CD14-positive monocyte (primary cell): ENCODE data around the gene LZTR1. TPM values are rescaled to one million over a fixed set of nuclear protein-coding genes. Genes with fewer than 3 reads are reported as not detected.

Experiments
- DNase-seq, 3 donors: peaks; one replicate each; pipeline ENCODE4 v3.0.0-alpha.2; 2011 to 2022
- H2AFZ ChIP-seq: 2 replicates; pipeline ENCODE4 v1.6.0; 2012; ENCODE audit warnings: mild to moderate bottlenecking, low read depth, low read length, inconsistent platforms; ENCODE audit not compliant: insufficient read depth, poor library complexity, severe bottlenecking
- H3K27ac ChIP-seq, 2 donors: 1 replicate in 1 of 2; 2 replicates in 1 of 2; pipeline ENCODE4 v1.5.1; 2012 to 2013; ENCODE audit warnings: low read length in 2 of 2, control low read depth in 1 of 2, inconsistent platforms in 1 of 2, low read depth in 1 of 2, mild to moderate bottlenecking in 1 of 2
- H3K27me3 ChIP-seq, 2 donors: one replicate each; pipeline versions ENCODE4 v1.6.0 to v1.6.1; 2011 to 2013; ENCODE audit warnings: low read length in 2 of 2; ENCODE audit not compliant: control insufficient read depth in 2 of 2, insufficient read depth in 2 of 2
- H3K36me3 ChIP-seq, 2 donors: replicated peaks in 1 of 2; 1 replicate in 1 of 2; 2 replicates in 1 of 2; pipeline versions ENCODE4 v1.5.1 to v1.6.1; 2012 to 2013; ENCODE audit warnings: low read length in 2 of 2, control low read depth in 1 of 2, inconsistent platforms in 1 of 2, mild to moderate bottlenecking in 1 of 2; ENCODE audit not compliant: insufficient read depth in 2 of 2, control insufficient read depth in 1 of 2
- H3K4me1 ChIP-seq, 2 donors: 1 replicate in 1 of 2; 2 replicates in 1 of 2; pipeline versions ENCODE4 v1.5.1 to v1.6.1; 2012 to 2013; ENCODE audit warnings: low read length in 2 of 2, control low read depth in 1 of 2, inconsistent platforms in 1 of 2, mild to moderate bottlenecking in 1 of 2, moderate library complexity in 1 of 2; ENCODE audit not compliant: insufficient read depth in 2 of 2, control insufficient read depth in 1 of 2
- H3K4me2 ChIP-seq: replicated peaks from 2 replicates; pipeline ENCODE3; 2012; ENCODE audit warnings: low read length, moderate library complexity, mild to moderate bottlenecking; ENCODE audit not compliant: poor library complexity, severe bottlenecking; ENCODE audit errors: extremely low read depth
- H3K4me3 ChIP-seq, 3 experiments: fragments of 200-600 bp in 1 of 3; sonication (generic) in 1 of 3; replicated peaks in 1 of 3; 1 replicate in 2 of 3; 2 replicates in 1 of 3; pipeline ENCODE4 v1.5.1; 2011 to 2013; ENCODE audit warnings: low read length in 3 of 3, mild to moderate bottlenecking in 3 of 3, control low read depth in 2 of 3, low read depth in 2 of 3, inconsistent platforms in 1 of 3, moderate library complexity in 1 of 3
- H3K79me2 ChIP-seq: 2 replicates; pipeline ENCODE4 v1.6.0; 2012; ENCODE audit warnings: mild to moderate bottlenecking, control low read depth, inconsistent platforms, low read length, moderate library complexity; ENCODE audit not compliant: insufficient read depth
- H3K9ac ChIP-seq: 2 replicates; pipeline ENCODE4 v1.6.0; 2017; ENCODE audit warnings: low read length, mild to moderate bottlenecking; ENCODE audit not compliant: insufficient read depth, poor library complexity, severe bottlenecking
- H3K9me3 ChIP-seq, 2 donors: replicated peaks in 1 of 2; 1 replicate in 1 of 2; 2 replicates in 1 of 2; pipeline versions ENCODE4 v1.5.1 to v1.6.1; 2012 to 2013; ENCODE audit warnings: low read length in 2 of 2, control low read depth in 1 of 2; ENCODE audit not compliant: control insufficient read depth in 1 of 2, insufficient read depth in 1 of 2
- H4K20me1 ChIP-seq: 2 replicates; pipeline ENCODE4 v1.6.0; 2012; ENCODE audit warnings: mild to moderate bottlenecking, low read length, control low read depth, moderate library complexity; ENCODE audit not compliant: insufficient read depth
- H3K27ac Mint-ChIP-seq, 7 donors: one replicate each; pipeline ENCODE4 v1.8.0; 2020; ENCODE audit warnings: mild to moderate bottlenecking in 7 of 7, mixed read lengths in 7 of 7, moderate library complexity in 6 of 7, inconsistent platforms in 2 of 7
- H3K27me3 Mint-ChIP-seq, 3 donors: one replicate each; pipeline ENCODE4 v1.8.0; 2021 to 2022; ENCODE audit warnings: low read depth in 3 of 3, mild to moderate bottlenecking in 3 of 3, mixed read lengths in 3 of 3, moderate library complexity in 3 of 3, inconsistent platforms in 1 of 3
- H3K36me3 Mint-ChIP-seq, 2 donors: one replicate each; pipeline ENCODE4 v1.8.0; 2020; ENCODE audit warnings: mixed read lengths in 2 of 2, inconsistent platforms in 1 of 2, mild to moderate bottlenecking in 1 of 2
- H3K4me1 Mint-ChIP-seq: one replicate; pipeline ENCODE4 v1.8.0; 2020; ENCODE audit warnings: mild to moderate bottlenecking, mixed read lengths
- H3K4me3 Mint-ChIP-seq, 2 donors: one replicate each; pipeline ENCODE4 v1.8.0; 2020; ENCODE audit warnings: mild to moderate bottlenecking in 2 of 2, mixed read lengths in 2 of 2, moderate library complexity in 1 of 2
- H3K9me3 Mint-ChIP-seq, 7 donors: one replicate each; pipeline ENCODE4 v1.8.0; 2020 to 2022; ENCODE audit warnings: mixed read lengths in 7 of 7, mild to moderate bottlenecking in 6 of 7, moderate library complexity in 6 of 7, inconsistent platforms in 2 of 7
- CTCF ChIP-seq: fragments of 200-600 bp; IDR thresholded peaks from one replicate; pipeline ENCODE4 v1.8.0; 2022; ENCODE audit warnings: antibody characterized with exemption, mild to moderate bottlenecking
- WGBS: methylation state at CpG from one replicate; pipeline ENCODE4 v1.1.5; 2013; ENCODE audit warnings: missing lambda C conversion rate; ENCODE audit not compliant: insufficient coverage; 5-methylcytosine and 5-hydroxymethylcytosine counted together
- intact Hi-C, 2 donors: fragments of 100-400 bp; cut with micrococcal nuclease; formaldehyde crosslinking; loops; one replicate each; pipeline versions ENCODE4 v1.15.0 to v1.15.1; 2023
- polyA plus RNA-seq, 3 donors: library from polyadenylated mRNA; depleted of rRNA in 1 of 3; unstranded in 2 of 3; stranded (reverse) in 1 of 3; fragments of 300-500 nt in 2 of 3; fragments of >200 nt in 1 of 3; fragmentation: Illumina TruSeq in 2 of 3; gene quantifications; 1 replicate in 2 of 3; 2 replicates in 1 of 3; pipeline ENCODE4 v1.2.3, GENCODE V29; 2012 to 2021

The LZTR1 gene
- polyA plus RNA-seq, 3 donors = 7.1 to 63.3 (median 11.5) TPM

- H3K4me2 ChIP-seq = no peak overlapping the region
- no peaks in the 10 kb centered on the region for H3K4me1 ChIP-seq
- H3K36me3 ChIP-seq = peaks cover 69 to 95% of the 10 kb centered on the region in 2 donors
These were observed 10.6 kb downstream of the LZTR1 start for GRCh38 chr22:20992456-20993303.

More at GRCh38 chr22:20992456-20993303, 10.6 kb downstream of the LZTR1 start:
- Histone ChIP-seq H3K9ac (no peak overlapping the region), H3K27ac (no peak overlapping the region), H2AFZ (no peak overlapping the region), H3K4me3 (no peak overlapping the region), H3K79me2 (no peaks in the 10 kb centered on the region), H3K9me3 (no peaks in the 10 kb centered on the region), H3K27me3 (no peaks in the 10 kb centered on the region), H4K20me1 (no peaks in the 10 kb centered on the region)
- no peak overlapping the region for H3K27ac Mint-ChIP-seq
- H3K4me1 Mint-ChIP-seq = no peaks in the 10 kb centered on the region
- no peak for TF ChIP-seq CTCF
- intact Hi-C loops = no loop called here
- no peak for DNase-seq
- no peaks in the 10 kb centered on the region for H3K9me3 Mint-ChIP-seq
- peaks cover 0 to 5% (median 3%) of the 10 kb centered on the region in 3 donors for H3K27me3 Mint-ChIP-seq
- H3K4me3 Mint-ChIP-seq = no peak overlapping the region
- WGBS = 93% methylated on average over 21 of the region's 21 CpGs
- peaks cover 51 to 80% of the 10 kb centered on the region in 2 donors for H3K36me3 Mint-ChIP-seq
